Transverse colon (tissue), 4 donors: ENCODE data around the gene SNAI3. TPM values are rescaled to one million over a fixed set of nuclear protein-coding genes. Genes with fewer than 3 reads are reported as not detected.
A peak's percentile ranks its signal among the peaks of the same experiment; 100 is the strongest.

ENCODE experiments used
- DNase-seq: peaks from one replicate; pipeline ENCODE4 v3.0.0-alpha.2; 2019
- H3K27ac ChIP-seq, 4 donors: fragments of 200-600 bp; sonication (generic); 2 replicates each; pipeline ENCODE4 v1.5.1; 2016 to 2018; ENCODE audit warnings: inconsistent platforms in 4 of 4
- H3K27me3 ChIP-seq: fragments of 200-600 bp; sonication (generic); 2 replicates; pipeline ENCODE4 v1.5.1; 2017; ENCODE audit warnings: inconsistent platforms
- H3K36me3 ChIP-seq, 4 donors: fragments of 200-600 bp; sonication (generic); 2 replicates each; pipeline ENCODE4 v1.5.1; 2017 to 2019; ENCODE audit warnings: inconsistent platforms in 4 of 4
- H3K4me1 ChIP-seq, 4 donors: fragments of 200-600 bp; sonication (generic); 2 replicates each; pipeline ENCODE4 v1.5.1; 2017 to 2020; ENCODE audit warnings: inconsistent platforms in 4 of 4
- H3K4me3 ChIP-seq, 4 donors: fragments of 200-600 bp; sonication (generic); 1 replicate in 1 of 4; 2 replicates in 3 of 4; pipeline versions ENCODE4 v1.5.1 to v1.6.1; 2017 to 2019; ENCODE audit warnings: inconsistent platforms in 4 of 4
- H3K9me3 ChIP-seq, 2 donors: fragments of 200-600 bp; sonication (generic); 2 replicates each; pipeline ENCODE4 v1.5.1; 2017 to 2019; ENCODE audit warnings: inconsistent platforms in 2 of 2
- EP300 ChIP-seq: sonication (generic); formaldehyde crosslinking; IDR thresholded peaks from one replicate; pipeline ENCODE4 v1.6.1; 2017; ENCODE audit warnings: antibody characterized with exemption, low read depth
- POLR2AphosphoS5 ChIP-seq, 3 donors: sonication (generic); formaldehyde crosslinking; IDR thresholded peaks; one replicate each; pipeline ENCODE4 v1.6.1; 2016; ENCODE audit warnings: antibody characterized with exemption in 3 of 3
- WGBS, 2 donors: methylation state at CpG; one replicate each; pipeline ENCODE4 v1.1.5; 2018; ENCODE audit warnings: low coverage in 1 of 2; 5-methylcytosine and 5-hydroxymethylcytosine counted together
- in situ Hi-C, 4 donors: fragments of 200-750 bp; cut with MboI; loops; one replicate each; pipeline versions ENCODE4 v1.15.0 to v1.15.1; 2017; ENCODE audit warnings: low sequenced_read_pairs in 3 of 4, low pct_ligation_motif_present in 1 of 4, low pct_unique_long_range_greater_than_20kb in 1 of 4
- intact Hi-C: fragments of 100-400 bp; cut with DNase I; formaldehyde crosslinking; loops from one replicate; pipeline ENCODE4 v1.15.1; 2023; ENCODE audit warnings: low total_unique reads
- total RNA-seq, 4 donors: library from RNA; depleted of rRNA; stranded (reverse); fragments of >200 nt; gene quantifications; one replicate each; pipeline ENCODE4 v1.1.0, GENCODE V29; 2016
- TF ChIP-seq, protein P1 (sequence below), 5 experiments: fragments of 200-600 bp in 3 of 5; fragments of 450-650 bp in 2 of 5; sonication (generic) in 3 of 5; IDR thresholded peaks; 1 replicate in 2 of 5; 2 replicates in 3 of 5; pipeline ENCODE4 v1.5.1; 2016 to 2017; ENCODE audit warnings: antibody characterized with exemption in 5 of 5, inconsistent platforms in 3 of 5, mild to moderate bottlenecking in 2 of 5, moderate library complexity in 1 of 5

The SNAI3 gene
- total RNA-seq, 4 donors from 2014 or later: 0.27 to 2.9 (median 0.75) TPM; not detected in 1

DNA sequence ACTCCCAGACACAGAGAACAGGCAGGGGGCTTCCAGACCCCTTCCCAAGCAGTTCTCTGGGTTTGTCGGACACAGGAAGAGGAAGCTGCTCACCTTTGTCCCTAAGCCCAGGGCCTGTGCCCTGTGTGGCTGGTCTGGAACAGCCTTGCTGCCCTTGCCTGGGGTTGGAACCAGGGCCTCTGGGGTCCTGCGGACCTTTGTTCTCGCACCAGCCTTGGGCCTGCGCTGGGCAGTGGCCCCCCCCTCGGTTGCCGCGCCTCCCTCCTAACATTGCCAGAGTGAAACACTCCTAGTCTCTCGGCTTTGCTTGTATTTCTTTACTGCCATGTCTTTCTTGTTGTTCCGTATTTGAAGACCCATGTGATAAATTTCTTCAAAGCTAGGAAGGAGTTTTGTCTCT is 56.5 kb downstream of the SNAI3 start:
- peaks cover 4 to 13% (median 13%) of the 10 kb centered on the region in 4 donors for H3K4me1 ChIP-seq
- in situ Hi-C loops (no loop called here), intact Hi-C loops (no loop called here)
- H3K9me3 ChIP-seq: no peaks in the 10 kb centered on the region
- peaks cover 0 to 23% (median 7%) of the 10 kb centered on the region in 4 donors for H3K36me3 ChIP-seq
- H3K27ac ChIP-seq: no peak overlapping the region
- H3K27me3 ChIP-seq: peaks cover 8% of the 10 kb centered on the region
- DNase-seq: no peak
- TF ChIP-seq EP300: no peak
- no peak for TF ChIP-seq POLR2AphosphoS5 (IDR thresholded peaks at IDR 0.05)
- H3K4me3 ChIP-seq: no peak overlapping the region
- 84% methylated on average over 9 of the region's 9 CpGs; no CpG with 5 or more reads in 1 of the 2 donors for WGBS, 2 donors

DNA sequence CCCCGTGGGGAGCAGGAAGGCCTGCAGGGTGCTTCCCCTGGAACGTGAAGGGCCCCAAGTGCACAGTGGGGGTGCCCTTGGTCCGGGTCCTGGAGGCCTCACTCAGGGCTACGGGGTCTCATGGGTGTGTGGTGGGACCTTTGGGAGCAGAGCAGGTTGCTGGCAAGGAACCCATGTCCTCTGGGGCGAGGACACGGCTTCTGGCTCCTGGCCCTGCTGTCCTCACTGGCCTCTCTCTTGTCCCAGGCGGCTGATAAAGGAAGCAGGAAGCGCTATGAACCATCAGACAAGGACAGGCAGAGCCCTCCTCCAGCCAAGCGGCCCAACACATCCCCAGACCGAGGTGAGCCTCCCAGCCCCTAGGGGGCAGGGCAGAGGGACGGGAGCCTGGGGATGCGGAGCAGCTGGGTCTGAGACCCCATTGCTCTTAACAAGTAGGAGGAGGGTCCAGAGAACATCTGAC is 57.8 kb downstream of the SNAI3 start:
- Histone ChIP-seq H3K9me3 (no peaks in the 10 kb centered on the region), H3K27me3 (no peaks in the 10 kb centered on the region), H3K4me3 (no peak overlapping the region), H3K36me3 (peaks cover 0 to 31% (median 13%) of the 10 kb centered on the region in 4 donors), H3K4me1 (peaks cover 0 to under 1% (median under 1%) of the 10 kb centered on the region in 4 donors), H3K27ac (no peak overlapping the region)
- no peak for TF ChIP-seq POLR2AphosphoS5 (IDR thresholded peaks at IDR 0.05)
- TF ChIP-seq, protein P1, sequence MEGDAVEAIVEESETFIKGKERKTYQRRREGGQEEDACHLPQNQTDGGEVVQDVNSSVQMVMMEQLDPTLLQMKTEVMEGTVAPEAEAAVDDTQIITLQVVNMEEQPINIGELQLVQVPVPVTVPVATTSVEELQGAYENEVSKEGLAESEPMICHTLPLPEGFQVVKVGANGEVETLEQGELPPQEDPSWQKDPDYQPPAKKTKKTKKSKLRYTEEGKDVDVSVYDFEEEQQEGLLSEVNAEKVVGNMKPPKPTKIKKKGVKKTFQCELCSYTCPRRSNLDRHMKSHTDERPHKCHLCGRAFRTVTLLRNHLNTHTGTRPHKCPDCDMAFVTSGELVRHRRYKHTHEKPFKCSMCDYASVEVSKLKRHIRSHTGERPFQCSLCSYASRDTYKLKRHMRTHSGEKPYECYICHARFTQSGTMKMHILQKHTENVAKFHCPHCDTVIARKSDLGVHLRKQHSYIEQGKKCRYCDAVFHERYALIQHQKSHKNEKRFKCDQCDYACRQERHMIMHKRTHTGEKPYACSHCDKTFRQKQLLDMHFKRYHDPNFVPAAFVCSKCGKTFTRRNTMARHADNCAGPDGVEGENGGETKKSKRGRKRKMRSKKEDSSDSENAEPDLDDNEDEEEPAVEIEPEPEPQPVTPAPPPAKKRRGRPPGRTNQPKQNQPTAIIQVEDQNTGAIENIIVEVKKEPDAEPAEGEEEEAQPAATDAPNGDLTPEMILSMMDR (IDR thresholded peaks at IDR 0.05): peak in 2 of 5 experiments; percentile 9 to 11
- 64 to 72% methylated on average over 2 to 12 of the region's 12 CpGs for WGBS, 2 donors
- intact Hi-C loops (no loop called here), in situ Hi-C loops (no loop called here)
- no peak for DNase-seq

Other genes starting within 250 kb of the SNAI3 start
- gene ZFPM1, start 233.2 kb downstream of the SNAI3 start, total RNA-seq: 1 to 10 TPM; 1.2 to 4.6 (median 3.1) TPM
- 10 to 100 TPM; 17.9 to 50.5 (median 25.5) TPM for gene ZC3H18, start 116.1 kb downstream of the SNAI3 start, total RNA-seq
- not detected for gene IL17C, start 47.9 kb downstream of the SNAI3 start, total RNA-seq
- 100 to 1,000 TPM; 258 to 306 (median 291) TPM for gene CYBA, start 35.5 kb downstream of the SNAI3 start, total RNA-seq
- gene MVD, start 23.4 kb downstream of the SNAI3 start, total RNA-seq: 10 to 100 TPM; 20.5 to 75.6 (median 47.3) TPM
- gene RNF166, start 19.9 kb upstream of the SNAI3 start, total RNA-seq: 10 to 100 TPM; 10.3 to 15.3 (median 14.4) TPM
- gene CTU2, start 20.0 kb upstream of the SNAI3 start, total RNA-seq: 1 to 10 TPM in 3 of 4 donors, not detected in 1; 2.8 to 5.6 (median 4.2) TPM
- 100 to 1,000 TPM; 133 to 546 (median 179) TPM for gene PIEZO1, start 98.7 kb upstream of the SNAI3 start, total RNA-seq
- gene CDT1, start 117.3 kb upstream of the SNAI3 start, total RNA-seq: 10 to 100 TPM in 1 of 4 donors, 1 to 10 TPM in 2, not detected in 1; 3.8 to 12.5 (median 6.7) TPM
- 100 to 1,000 TPM in 2 of 4 donors, 10 to 100 TPM in 2; 81.6 to 221 (median 149) TPM for gene APRT, start 125.4 kb upstream of the SNAI3 start, total RNA-seq
- gene GALNS, start 170.4 kb upstream of the SNAI3 start, total RNA-seq: 100 to 1,000 TPM in 1 of 4 donors, 10 to 100 TPM in 3; 45.7 to 101 (median 75.6) TPM
- gene TRAPPC2L, start 170.6 kb upstream of the SNAI3 start, total RNA-seq: 10 to 100 TPM in 3 of 4 donors, 1 to 10 TPM in 1; 9.8 to 34.4 (median 19.7) TPM
- not detected for gene PABPN1L, start 180.2 kb upstream of the SNAI3 start, total RNA-seq